Measurements from ENCODE around the gene PBRM1.
"Not testable (repeated sequence)": the region's sequence is repeated elsewhere in the genome, so short reads cannot be mapped to it uniquely, and the experiment has no call there.

The PBRM1 gene

GRCh38 chr3:52685709-52686691, at the start of gene PBRM1, which contains the start of gene GNL3:
TSS of gene PBRM1 (minus strand) at chr3:52685913.
TSS of gene GNL3 (plus strand) at chr3:52686032. CDS start at chr3:52686093, 61 bp downstream.
- DNase-seq (ENCODE audit: low read depth in 2 of 3, low spot score in 2 of 3): peak; percentile 74 to 91 (median 79)

GRCh38 chr3:52733256-52733891, 47.7 kb upstream of the PBRM1 start:
- DNase-seq (ENCODE audit: low read depth in 2 of 3, low spot score in 2 of 3): no peak

- DNase-seq (ENCODE audit: low read depth in 2 of 3, low spot score in 2 of 3): no peak
These were observed 45.9 kb upstream of the PBRM1 start for GRCh38 chr3:52731590-52731989.

GRCh38 chr3:52730681-52731080, 45.0 kb upstream of the PBRM1 start:
- DNase-seq (ENCODE audit: low read depth in 2 of 3, low spot score in 2 of 3): no peak

GRCh38 chr3:52728753-52729152, 43.0 kb upstream of the PBRM1 start:
- not testable (repeated sequence) for DNase-seq (ENCODE audit: low read depth in 2 of 3, low spot score in 2 of 3)

GRCh38 chr3:52724511-52724910, 38.8 kb upstream of the PBRM1 start:
- DNase-seq (ENCODE audit: low read depth in 2 of 3, low spot score in 2 of 3): no peak

GRCh38 chr3:52723935-52724334, 38.2 kb upstream of the PBRM1 start:
- no peak for DNase-seq (ENCODE audit: low read depth in 2 of 3, low spot score in 2 of 3)

- DNase-seq (ENCODE audit: low read depth in 2 of 3, low spot score in 2 of 3): no peak
These were observed 36.8 kb upstream of the PBRM1 start for GRCh38 chr3:52722491-52722890.

- no peak for DNase-seq (ENCODE audit: low read depth in 2 of 3, low spot score in 2 of 3)
These were observed 36.0 kb upstream of the PBRM1 start for GRCh38 chr3:52721730-52722008.

- no peak for DNase-seq (ENCODE audit: low read depth in 2 of 3, low spot score in 2 of 3)
These were observed 35.5 kb upstream of the PBRM1 start for GRCh38 chr3:52721002-52721729.

- no peak for DNase-seq (ENCODE audit: low read depth in 2 of 3, low spot score in 2 of 3)
These were observed 33.9 kb upstream of the PBRM1 start for GRCh38 chr3:52719618-52720017.

GRCh38 chr3:52715714-52716305, 30.1 kb upstream of the PBRM1 start:
- no peak for DNase-seq (ENCODE audit: low read depth in 2 of 3, low spot score in 2 of 3)

GRCh38 chr3:52714335-52715302, 28.9 kb upstream of the PBRM1 start:
- DNase-seq (ENCODE audit: low read depth in 2 of 3, low spot score in 2 of 3): no peak

- DNase-seq (ENCODE audit: low read depth in 2 of 3, low spot score in 2 of 3): no peak
These were observed 26.8 kb upstream of the PBRM1 start for GRCh38 chr3:52712291-52713212.

GRCh38 chr3:52710512-52710911, 24.8 kb upstream of the PBRM1 start:
- DNase-seq (ENCODE audit: low read depth in 2 of 3, low spot score in 2 of 3): no peak

- no peak for DNase-seq (ENCODE audit: low read depth in 2 of 3, low spot score in 2 of 3)
These were observed 21.9 kb upstream of the PBRM1 start for GRCh38 chr3:52707585-52707984.

- peak; percentile 71 to 73 (median 72) for DNase-seq (ENCODE audit: low read depth in 2 of 3, low spot score in 2 of 3)
These were observed 20.3 kb upstream of the PBRM1 start, which contains the start of the genes GLT8D1 and SPCS1 for GRCh38 chr3:52705688-52706686. TSS of gene GLT8D1 (minus strand) at chr3:52705791. CDS start at chr3:52700460, 5,331 bp downstream. TSS of gene SPCS1 (plus strand) at chr3:52706106. CDS start at chr3:52706247, 141 bp downstream.

- no peak for DNase-seq (ENCODE audit: low read depth in 2 of 3, low spot score in 2 of 3)
These were observed 19.6 kb upstream of the PBRM1 start for GRCh38 chr3:52705438-52705687.

Data from activated CD8-positive, alpha-beta memory T cell treated with anti-CD3 and anti-CD28 coated beads for 48 hours (primary cell).